HG03442 (cell line): Measurements from ENCODE around the gene DNALI1.
A peak's percentile ranks its signal among the peaks of the same experiment; 100 is the strongest.
"Not testable (repeated sequence)": the region's sequence is repeated elsewhere in the genome, so short reads cannot be mapped to it uniquely, and the experiment has no call there.

Experiments used
- ATAC-seq: cut with Tn5 transposase; IDR thresholded peaks from one replicate; pipeline ENCODE4 v1.9.1; 2021; ENCODE audit warnings: mild to moderate bottlenecking, moderate library complexity; ENCODE audit not compliant: unreplicated experiment

Gene DNALI1

GRCh38 chr1:37553927-37554808 lies 2.6 kb upstream of the DNALI1 start, which contains the start of gene SNIP1:
Gene SNIP1, minus strand, starts transcription at chr1:37554293. Its CDS starts 64 bp downstream, at chr1:37554229.
- ATAC-seq: peak; percentile 80

GRCh38 chr1:37557402-37557801 lies 662 bp downstream of the DNALI1 start:
- ATAC-seq: no peak

GRCh38 chr1:37558411-37558810 lies 1.7 kb downstream of the DNALI1 start:
- no peak for ATAC-seq

GRCh38 chr1:37559080-37559479 lies 2.3 kb downstream of the DNALI1 start:
- ATAC-seq: no peak

GRCh38 chr1:37559957-37560379 lies 3.2 kb downstream of the DNALI1 start:
- ATAC-seq: not testable (repeated sequence)

GRCh38 chr1:37560401-37561132 lies 3.8 kb downstream of the DNALI1 start:
- no peak for ATAC-seq

GRCh38 chr1:37561133-37562132 lies 4.7 kb downstream of the DNALI1 start:
- ATAC-seq: no peak

- ATAC-seq: no peak
These were observed 6.2 kb downstream of the DNALI1 start for GRCh38 chr1:37562984-37563383.

GRCh38 chr1:37564892-37565291 lies 8.2 kb downstream of the DNALI1 start:
- ATAC-seq: no peak

- no peak for ATAC-seq
These were observed 10.3 kb downstream of the DNALI1 start for GRCh38 chr1:37567023-37567422.

GRCh38 chr1:37570528-37571334 lies 14.0 kb downstream of the DNALI1 start:
- no peak for ATAC-seq

GRCh38 chr1:37574834-37575480 lies 18.2 kb downstream of the DNALI1 start:
- ATAC-seq: no peak

- ATAC-seq: no peak
These were observed 19.0 kb downstream of the DNALI1 start for GRCh38 chr1:37575692-37576091.

GRCh38 chr1:37584544-37584943 lies 27.8 kb downstream of the DNALI1 start:
- not testable (repeated sequence) for ATAC-seq

GRCh38 chr1:37588939-37589338 lies 32.2 kb downstream of the DNALI1 start:
- no peak for ATAC-seq

- no peak for ATAC-seq
These were observed 37.0 kb downstream of the DNALI1 start for GRCh38 chr1:37593726-37594125.

- ATAC-seq: peak; percentile 95
These were observed 38.9 kb downstream of the DNALI1 start, which contains the start of gene GNL2 for GRCh38 chr1:37595440-37596181. Gene GNL2, minus strand, starts transcription at chr1:37595937. Its CDS starts 115 bp downstream, at chr1:37595822.

- ATAC-seq: no peak
These were observed 39.5 kb downstream of the DNALI1 start for GRCh38 chr1:37596182-37596667.
